Muscle layer of colon (tissue), 2 donors: ENCODE results near the gene CDK6.
"Not testable (repeated sequence)": the region's sequence is repeated elsewhere in the genome, so short reads cannot be mapped to it uniquely, and the experiment has no call there.

Experiments
- H3K27ac ChIP-seq: one replicate; pipeline ENCODE4 v1.7.0; 2013; ENCODE audit warnings: low read depth, mild to moderate bottlenecking, low read length, moderate library complexity
- H3K27me3 ChIP-seq, 2 donors: one replicate each; pipeline ENCODE4 v1.7.0; 2013; ENCODE audit warnings: low read length in 2 of 2, mild to moderate bottlenecking in 2 of 2; ENCODE audit not compliant: insufficient read depth in 2 of 2, control insufficient read depth in 1 of 2
- H3K36me3 ChIP-seq: one replicate; pipeline ENCODE4 v1.7.0; 2013; ENCODE audit warnings: mild to moderate bottlenecking, low read length; ENCODE audit not compliant: insufficient read depth
- H3K4me1 ChIP-seq: one replicate; pipeline ENCODE4 v1.7.0; 2013; ENCODE audit warnings: mild to moderate bottlenecking, low read length; ENCODE audit not compliant: insufficient read depth
- H3K4me3 ChIP-seq, 2 donors: one replicate each; pipeline ENCODE4 v1.7.0; 2013; ENCODE audit warnings: low read length in 2 of 2, low read depth in 1 of 2, mild to moderate bottlenecking in 1 of 2, moderate library complexity in 1 of 2
- H3K9ac ChIP-seq: one replicate; pipeline ENCODE4 v1.7.0; 2013; ENCODE audit warnings: low read length
- H3K9me3 ChIP-seq: one replicate; pipeline ENCODE4 v1.7.0; 2013; ENCODE audit warnings: mild to moderate bottlenecking, low read length
- donor health status: abdominal sarcoma.
- donor health status: Adenocarcinoma of cecum.

The CDK6 gene

GRCh38 chr7:92621026-92621540 lies 215.3 kb downstream of the CDK6 start:
- peaks cover 14% of the 10 kb centered on the region for H3K36me3 ChIP-seq
- H3K27ac ChIP-seq, result no peak overlapping the region
- H3K27me3 ChIP-seq, result no peaks in the 10 kb centered on the region
- H3K4me3 ChIP-seq, result no peak overlapping the region
- peaks cover 10% of the 10 kb centered on the region for H3K4me1 ChIP-seq
- H3K9me3 ChIP-seq, result no peaks in the 10 kb centered on the region
- H3K9ac ChIP-seq, result no peak overlapping the region

DNA sequence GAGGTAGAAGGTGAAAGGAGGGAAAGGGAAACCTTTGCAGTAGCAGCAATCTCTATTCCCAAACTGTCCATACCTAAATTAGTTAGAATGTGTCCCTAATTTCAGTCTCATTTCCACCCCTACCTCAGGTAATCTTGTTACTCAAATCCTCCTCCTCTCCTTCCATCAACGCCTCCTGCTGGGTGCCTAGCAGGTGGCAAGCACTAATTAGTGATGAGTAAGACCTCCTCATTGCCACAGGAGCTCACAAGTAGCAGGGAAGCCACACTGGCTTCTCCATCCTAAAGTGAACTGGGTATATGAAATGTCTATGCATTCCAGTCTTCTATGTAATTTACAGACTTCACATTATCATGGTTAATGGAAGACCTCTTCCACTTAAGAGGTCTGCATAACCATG lies 220.5 kb downstream of the CDK6 start:
- Histone ChIP-seq H3K9ac (no peak overlapping the region), H3K27me3 (no peaks in the 10 kb centered on the region), H3K4me1 (peaks cover 13% of the 10 kb centered on the region), H3K36me3 (peaks cover 29% of the 10 kb centered on the region), H3K9me3 (no peaks in the 10 kb centered on the region), H3K4me3 (no peak overlapping the region), H3K27ac (no peak overlapping the region)

GRCh38 chr7:92614660-92615174 lies 221.7 kb downstream of the CDK6 start:
- Histone ChIP-seq H3K36me3 (peaks cover 29% of the 10 kb centered on the region), H3K27me3 (no peaks in the 10 kb centered on the region), H3K9ac (no peak overlapping the region), H3K4me1 (peaks cover 10% of the 10 kb centered on the region), H3K9me3 (no peaks in the 10 kb centered on the region), H3K4me3 (no peak overlapping the region), H3K27ac (no peak overlapping the region)

GRCh38 chr7:92613720-92614119 lies 222.7 kb downstream of the CDK6 start:
- no peaks in the 10 kb centered on the region for H3K27me3 ChIP-seq
- no peak overlapping the region for H3K9ac ChIP-seq
- H3K9me3 ChIP-seq, result no peaks in the 10 kb centered on the region
- no peak overlapping the region for H3K4me3 ChIP-seq
- H3K27ac ChIP-seq, result no peak overlapping the region
- peaks cover 29% of the 10 kb centered on the region for H3K36me3 ChIP-seq
- H3K4me1 ChIP-seq, result peaks cover 10% of the 10 kb centered on the region

- peaks cover 29% of the 10 kb centered on the region for H3K36me3 ChIP-seq
- H3K9ac ChIP-seq, result no peak overlapping the region
- H3K27ac ChIP-seq, result no peak overlapping the region
- H3K27me3 ChIP-seq, result no peaks in the 10 kb centered on the region
- H3K9me3 ChIP-seq, result no peaks in the 10 kb centered on the region
- H3K4me1 ChIP-seq, result peaks cover 10% of the 10 kb centered on the region
- no peak overlapping the region for H3K4me3 ChIP-seq
Observed at GRCh38 chr7:92613214-92613613, 223.2 kb downstream of the CDK6 start.

GRCh38 chr7:92612501-92612900 lies 223.9 kb downstream of the CDK6 start:
- H3K36me3 ChIP-seq, result peaks cover 22% of the 10 kb centered on the region
- peaks cover 10% of the 10 kb centered on the region for H3K4me1 ChIP-seq
- H3K27me3 ChIP-seq, result no peaks in the 10 kb centered on the region
- H3K27ac ChIP-seq, result no peak overlapping the region
- no peak overlapping the region for H3K4me3 ChIP-seq
- no peaks in the 10 kb centered on the region for H3K9me3 ChIP-seq
- H3K9ac ChIP-seq, result no peak overlapping the region

DNA sequence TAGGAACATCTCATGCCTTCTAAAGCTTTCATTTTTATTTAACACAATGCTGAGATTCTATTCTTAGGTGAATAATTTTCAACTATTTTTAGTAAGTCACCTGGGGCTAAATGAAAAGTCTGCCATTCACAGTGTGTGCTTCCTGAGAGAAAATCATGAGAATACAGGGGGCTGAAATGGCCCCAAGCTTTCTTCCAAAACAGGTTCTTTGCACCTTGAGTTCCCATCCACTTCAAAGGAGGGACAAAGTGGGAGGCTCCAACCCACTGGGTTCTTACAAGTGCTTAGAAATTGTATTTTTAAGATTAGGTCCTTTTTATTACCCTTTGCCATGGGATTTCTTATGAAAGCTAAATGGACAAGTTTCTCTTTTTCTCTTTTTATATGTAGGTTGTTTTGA lies 224.6 kb downstream of the CDK6 start:
- Histone ChIP-seq H3K9me3 (no peaks in the 10 kb centered on the region), H3K9ac (no peak overlapping the region), H3K27ac (no peak overlapping the region), H3K36me3 (peaks cover 20% of the 10 kb centered on the region), H3K27me3 (no peaks in the 10 kb centered on the region), H3K4me1 (peaks cover 10% of the 10 kb centered on the region), H3K4me3 (no peak overlapping the region)

GRCh38 chr7:92609921-92610518 lies 226.4 kb downstream of the CDK6 start:
- no peak overlapping the region for H3K9ac ChIP-seq
- no peaks in the 10 kb centered on the region for H3K27me3 ChIP-seq
- peaks cover 12% of the 10 kb centered on the region for H3K36me3 ChIP-seq
- H3K27ac ChIP-seq, result no peak overlapping the region
- no peak overlapping the region for H3K4me3 ChIP-seq
- H3K9me3 ChIP-seq, result no peaks in the 10 kb centered on the region
- peaks cover 10% of the 10 kb centered on the region for H3K4me1 ChIP-seq

DNA sequence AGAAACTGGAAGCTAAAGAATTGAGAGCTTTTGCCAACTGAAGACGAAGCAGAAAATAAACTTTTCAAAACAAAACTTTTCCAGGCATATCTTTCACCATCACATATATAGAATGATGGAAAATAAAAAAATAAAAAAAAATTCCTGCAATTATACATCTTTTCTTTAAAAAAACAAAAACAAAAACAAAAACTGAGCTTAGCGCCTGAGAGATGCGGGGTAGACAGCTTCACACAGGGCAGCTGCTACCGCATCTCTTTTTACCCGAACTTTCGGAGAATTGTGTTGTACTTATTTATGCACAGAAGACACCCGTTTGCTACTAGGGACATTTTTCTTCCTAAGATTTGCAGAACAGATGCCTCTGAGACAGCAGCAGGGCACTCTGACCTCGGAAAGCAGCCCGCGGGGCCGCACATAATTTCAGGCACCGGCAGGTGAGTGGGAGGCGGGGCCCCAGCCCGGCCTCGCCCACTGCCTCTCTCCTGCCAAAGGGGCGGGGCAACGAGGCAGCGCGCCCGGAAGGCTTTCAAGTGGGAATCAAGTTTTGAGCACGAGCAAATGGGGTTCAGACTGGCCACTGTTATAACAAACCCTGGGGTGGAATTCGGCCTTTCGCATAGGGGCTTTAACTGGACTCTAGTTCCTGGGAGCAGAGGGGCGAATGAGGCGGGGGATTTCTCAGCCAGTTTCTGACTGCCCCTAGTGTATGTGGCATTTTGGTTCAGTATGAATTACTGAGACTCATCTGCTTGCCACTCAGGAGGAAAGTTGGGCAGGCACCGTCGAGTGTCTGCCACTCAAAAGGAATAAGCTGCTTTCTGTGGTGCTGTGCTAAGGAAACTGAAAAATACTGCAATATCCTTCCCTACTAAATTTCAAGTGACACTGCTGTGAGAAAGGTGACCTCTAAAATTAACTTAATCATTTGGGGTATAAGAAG lies 227.7 kb downstream of the CDK6 start:
- H3K27me3 ChIP-seq, result no peaks in the 10 kb centered on the region
- H3K4me3 ChIP-seq, result no peak overlapping the region
- H3K36me3 ChIP-seq, result peaks cover 1% of the 10 kb centered on the region
- no peaks in the 10 kb centered on the region for H3K9me3 ChIP-seq
- no peak overlapping the region for H3K27ac ChIP-seq
- no peak overlapping the region for H3K9ac ChIP-seq
- H3K4me1 ChIP-seq, result peaks cover under 1% of the 10 kb centered on the region

DNA sequence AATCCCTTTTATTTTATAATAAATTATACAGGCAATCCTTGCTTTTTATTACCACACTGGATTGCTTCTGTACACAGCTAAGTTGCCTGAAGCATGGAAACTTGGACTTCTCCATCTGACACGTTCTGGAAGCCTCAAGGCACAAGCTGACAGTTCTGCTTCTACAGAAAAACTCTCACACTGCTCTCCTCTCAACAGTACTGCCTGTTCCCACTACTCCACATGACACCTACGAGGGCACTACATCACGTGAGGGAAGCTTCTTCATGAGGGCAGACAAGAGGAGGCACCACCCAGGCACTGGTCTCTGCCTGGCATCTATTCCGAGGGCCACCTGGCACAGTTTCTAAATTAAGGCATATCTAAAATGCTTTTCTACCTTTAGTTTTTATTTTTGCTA lies 229.4 kb downstream of the CDK6 start:
- H3K36me3 ChIP-seq, result no peaks in the 10 kb centered on the region
- no peak overlapping the region for H3K4me3 ChIP-seq
- H3K27me3 ChIP-seq, result no peaks in the 10 kb centered on the region
- no peaks in the 10 kb centered on the region for H3K4me1 ChIP-seq
- H3K9ac ChIP-seq, result no peak overlapping the region
- H3K27ac ChIP-seq, result no peak overlapping the region
- H3K9me3 ChIP-seq, result no peaks in the 10 kb centered on the region

GRCh38 chr7:92604517-92604916 lies 231.9 kb downstream of the CDK6 start:
- not testable (repeated sequence) for H3K4me3 ChIP-seq, H3K27ac ChIP-seq, H3K27me3 ChIP-seq, H3K36me3 ChIP-seq, H3K9ac ChIP-seq, H3K9me3 ChIP-seq, H3K4me1 ChIP-seq
